ENCODE data around the gene SUSD3.
"Not testable (repeated sequence)": the region's sequence is repeated elsewhere in the genome, so short reads cannot be mapped to it uniquely, and the experiment has no call there.

Gene SUSD3

GRCh38 chr9:93114169-93114983, 55.9 kb downstream of the SUSD3 start:
- DNase-seq = no peak

DNA sequence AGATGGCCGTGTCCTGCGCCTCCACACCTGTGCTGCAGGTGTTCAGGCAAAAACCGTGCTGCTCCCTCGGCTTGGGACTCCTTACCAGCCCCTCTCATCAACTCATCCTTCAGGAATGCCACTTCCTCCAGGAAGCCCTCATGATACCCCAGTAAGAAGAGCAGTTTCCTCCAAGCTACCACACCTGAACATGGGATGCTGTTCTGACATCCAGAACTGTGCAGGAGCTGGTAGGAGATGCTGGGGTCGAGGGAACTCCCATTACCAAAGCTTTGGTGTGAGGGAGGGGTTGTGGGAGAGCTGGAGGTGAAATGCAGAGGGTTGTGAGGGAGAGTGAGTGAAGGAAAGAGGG, 56.5 kb downstream of the SUSD3 start:
- no peak for DNase-seq

GRCh38 chr9:93115486-93116071, 57.1 kb downstream of the SUSD3 start:
- DNase-seq = no peak

DNA sequence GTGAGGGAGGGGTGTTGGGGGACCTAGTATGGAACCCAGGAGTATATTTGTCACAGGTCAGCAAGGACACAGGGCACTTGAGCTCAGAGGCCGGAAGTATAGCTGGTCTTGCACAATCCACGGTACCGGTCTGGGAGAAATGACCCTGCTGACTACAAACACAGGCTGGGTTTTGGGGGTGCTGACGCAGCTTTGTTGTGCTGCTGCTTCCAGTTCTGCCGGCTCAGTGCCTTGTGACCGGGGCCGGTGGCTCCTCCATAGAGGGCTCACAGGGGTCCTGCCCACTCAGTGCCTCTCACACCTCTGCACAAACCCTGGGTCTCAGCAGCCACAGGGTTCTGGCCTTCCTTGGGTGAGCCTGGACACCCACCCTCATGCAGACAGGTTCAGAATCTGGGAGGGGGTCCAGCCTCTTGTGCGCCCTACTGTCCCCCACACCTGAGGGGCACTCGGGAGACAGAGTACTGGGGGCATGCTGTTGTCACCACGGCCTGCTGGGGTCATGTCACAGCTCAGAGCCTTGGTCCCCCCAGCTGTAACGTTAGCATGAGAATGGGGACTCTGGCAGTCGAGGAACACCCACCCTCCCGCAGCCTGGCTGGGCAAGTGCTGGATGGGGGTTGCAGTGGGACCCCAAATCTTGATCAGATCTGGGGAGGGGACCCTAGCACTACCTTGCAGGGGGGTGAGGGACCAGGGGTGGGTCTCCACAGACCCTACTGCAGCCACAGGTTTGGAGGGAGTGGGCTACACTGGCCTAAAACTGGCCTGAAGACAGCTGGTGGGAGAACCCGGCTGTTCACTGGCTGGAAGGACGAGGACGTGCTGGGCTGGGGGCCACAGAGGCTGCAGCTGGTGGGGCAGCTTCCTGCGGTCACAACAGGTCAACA, 57.8 kb downstream of the SUSD3 start:
- DNase-seq = no peak

GRCh38 chr9:93117521-93117920, 59.0 kb downstream of the SUSD3 start:
- DNase-seq = not testable (repeated sequence)

- no peak for DNase-seq
These were observed 59.7 kb downstream of the SUSD3 start for GRCh38 chr9:93117924-93118862.

- DNase-seq = no peak
These were observed 60.6 kb downstream of the SUSD3 start for GRCh38 chr9:93118863-93119702.

GRCh38 chr9:93119703-93119952, 61.1 kb downstream of the SUSD3 start:
- DNase-seq = no peak

GRCh38 chr9:93119953-93120845, 61.7 kb downstream of the SUSD3 start:
- no peak for DNase-seq

DNA sequence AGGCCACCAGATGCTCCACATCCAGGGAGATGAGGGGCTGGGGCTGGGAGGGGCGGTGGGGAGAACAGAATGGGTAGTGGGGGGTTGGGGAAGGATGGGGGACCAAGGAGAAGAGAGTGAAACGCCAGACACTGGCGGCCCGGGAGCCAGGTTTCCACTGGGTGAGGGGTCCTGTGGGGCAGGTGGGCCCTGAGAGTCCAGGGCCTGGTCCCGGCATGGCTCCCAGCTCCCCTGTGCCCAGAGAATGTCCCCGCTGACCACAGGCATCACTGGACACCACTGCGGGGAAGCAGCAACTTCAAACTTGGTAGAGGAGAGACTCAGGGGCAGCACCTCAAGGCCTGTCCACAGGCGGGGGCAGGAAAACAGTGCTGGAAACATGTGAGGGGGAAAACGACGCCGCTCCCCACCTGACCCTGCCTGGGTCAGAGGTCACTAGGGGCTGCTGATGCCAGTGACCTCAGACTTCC, 62.4 kb downstream of the SUSD3 start:
- DNase-seq = no peak

DNA sequence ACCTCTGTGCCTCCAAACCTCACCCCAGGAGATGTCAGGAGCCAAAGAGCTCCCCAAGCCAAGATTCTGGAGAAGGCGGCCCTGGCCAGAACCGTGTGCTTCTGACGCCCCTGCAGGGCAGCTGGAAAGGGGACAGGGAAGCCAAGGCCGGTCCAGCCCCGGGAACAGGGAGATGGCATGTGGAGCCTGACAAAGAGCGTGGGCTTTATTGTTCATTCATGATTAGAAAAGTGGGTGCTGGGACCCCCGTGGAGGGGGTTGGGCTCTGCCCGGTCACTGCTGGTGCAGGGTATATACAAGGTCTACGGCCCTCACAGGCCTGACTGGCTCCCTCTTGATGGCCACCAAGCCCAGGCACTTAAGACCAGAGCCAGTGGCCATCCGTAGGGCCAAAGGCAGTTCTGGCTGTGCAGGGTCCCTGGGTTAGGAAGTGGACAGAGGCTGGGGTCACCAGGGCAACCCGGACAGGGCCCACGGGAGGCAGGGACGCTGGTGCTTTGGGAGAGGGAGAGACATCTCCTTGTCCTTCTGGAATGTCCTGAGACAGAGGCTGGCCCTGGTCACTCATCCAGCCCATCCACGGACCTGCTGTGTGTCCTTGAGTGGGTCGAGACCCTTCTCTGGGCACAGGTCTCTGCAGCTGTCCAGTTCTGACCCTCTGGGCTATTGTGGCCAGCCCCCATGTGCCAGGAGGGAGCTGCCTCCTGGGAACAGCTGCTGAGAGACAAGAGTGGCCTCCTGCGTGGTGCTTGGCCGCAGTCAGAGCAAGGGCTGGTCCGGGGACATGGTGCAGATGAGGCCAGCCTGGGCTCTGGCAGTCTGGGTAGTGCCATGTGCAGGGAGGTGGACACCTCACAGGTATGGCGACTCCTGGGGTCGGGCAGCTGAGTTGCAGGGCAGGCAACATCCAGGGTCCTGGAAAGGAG, 63.1 kb downstream of the SUSD3 start:
- no peak for DNase-seq

DNA sequence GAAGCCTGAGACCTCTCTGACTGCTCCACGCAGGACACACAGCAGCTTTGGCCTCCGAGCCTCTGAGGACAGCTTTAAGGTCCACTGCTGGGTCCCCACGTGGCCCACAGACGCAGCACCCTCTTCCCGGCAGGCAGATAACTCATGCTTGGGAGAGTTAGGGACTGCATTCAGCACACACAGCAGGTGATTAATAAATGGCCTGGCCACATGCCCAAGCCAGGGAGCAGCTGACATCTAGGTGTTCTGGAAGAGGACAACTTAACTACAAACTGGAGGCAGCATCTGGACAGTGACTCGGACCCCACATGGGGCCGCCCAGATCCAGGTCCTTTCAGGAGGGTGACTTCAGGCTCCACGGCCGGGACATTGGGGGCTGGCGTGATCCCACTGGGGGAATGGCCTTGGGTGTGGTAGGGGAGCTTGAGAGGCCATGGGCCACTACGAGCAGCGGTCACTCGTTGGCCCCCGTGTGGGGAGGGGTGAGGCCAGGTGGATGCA, 64.3 kb downstream of the SUSD3 start:
- no peak for DNase-seq

GRCh38 chr9:93123561-93124283, 65.2 kb downstream of the SUSD3 start:
- no peak for DNase-seq

DNA sequence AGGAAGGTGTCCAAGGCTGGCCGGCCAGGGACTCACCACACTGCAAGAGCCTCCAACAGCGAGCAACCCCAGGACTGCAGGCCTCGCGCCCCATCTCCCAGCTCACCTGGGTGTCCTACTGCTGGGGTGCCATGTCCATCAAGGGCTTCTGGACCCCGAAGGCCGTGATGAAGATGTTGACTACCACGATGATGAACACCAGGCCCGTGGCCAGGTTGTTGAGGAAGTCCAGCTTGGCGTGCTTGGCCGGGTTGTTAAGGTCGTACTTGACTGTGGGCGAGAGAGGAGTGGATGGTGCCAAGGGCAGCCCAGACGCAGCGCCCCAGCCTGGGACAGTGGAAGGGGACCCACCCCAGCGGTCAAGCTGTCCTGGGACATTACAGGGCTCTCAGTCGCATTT, 66.3 kb downstream of the SUSD3 start:
- DNase-seq = no peak

DNA sequence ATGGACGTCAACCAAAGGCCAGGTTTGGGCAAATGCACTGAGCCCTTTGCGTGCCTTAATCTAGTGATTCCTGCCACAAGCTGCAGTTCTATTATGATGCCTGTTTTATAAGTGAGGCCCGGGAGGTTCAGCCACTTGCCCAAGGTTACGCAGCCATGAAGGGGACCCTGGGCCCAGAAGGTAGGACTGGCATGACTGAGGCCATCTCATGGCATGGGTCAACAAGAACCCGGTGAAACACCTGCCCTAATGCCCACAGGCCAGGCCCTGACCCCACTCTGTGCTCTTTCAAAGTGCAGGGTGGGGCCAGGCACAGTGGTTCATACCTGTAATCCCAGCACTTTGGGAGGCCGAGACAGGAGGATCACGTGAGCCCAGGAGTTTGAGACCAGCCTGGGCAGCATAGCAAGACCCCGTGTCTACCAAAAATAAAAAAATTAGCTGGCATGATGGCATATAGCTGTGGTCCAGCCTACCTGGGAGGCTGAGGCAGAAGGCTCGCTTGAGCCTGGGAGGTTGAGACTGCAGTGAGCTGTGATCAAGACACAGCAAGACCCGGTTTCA, 66.9 kb downstream of the SUSD3 start:
- DNase-seq = no peak

- DNase-seq = no peak
These were observed 67.8 kb downstream of the SUSD3 start for GRCh38 chr9:93126151-93126781.

- no peak for DNase-seq
These were observed 68.4 kb downstream of the SUSD3 start for GRCh38 chr9:93126825-93127368.
